Measurements from ENCODE around the gene KCNQ1. TPM values are rescaled to one million over a fixed set of nuclear protein-coding genes. Genes with fewer than 3 reads are reported as not detected.

The KCNQ1 gene
- total and polyA plus RNA-seq, 2 donors (not counting 3 experiments of a cell fraction or from before 2014, with no cell fraction given): 0.07 to 0.09 TPM

GRCh38 chr11:2880646-2881045, 435.8 kb downstream of the KCNQ1 start:
- H2AFZ ChIP-seq (ENCODE audit: low read depth, low read length): no peak overlapping the region
- dilution Hi-C loops (cut with MboI; ENCODE audit: extremely low pct_ligation_motif_present, low sequenced_read_pairs) (no loop called here), intact Hi-C loops (cut with micrococcal nuclease) (loop anchor here (10.0 kb wide), 2 partner anchors 106 to 576 kb away; partner anchors contain the start of genes C11orf21 and TSPAN32)
- H4K20me1 ChIP-seq (replicated peaks; ENCODE audit: control insufficient read depth, extremely low read depth, insufficient read depth, low read length): no peaks in the 10 kb centered on the region
- peaks cover 8% of the 10 kb centered on the region for H3K4me1 ChIP-seq (ENCODE audit: control insufficient read depth, extremely low read depth, insufficient read depth, low read length)
- H3K4me2 ChIP-seq (ENCODE audit: insufficient read depth, low read length): no peak overlapping the region
- POLR2A ChIA-PET: no interaction called here
- FAIRE-seq (no peak), DNase-seq (ENCODE audit: low read depth, low spot score) (no peak)
- H3K9ac ChIP-seq (replicated peaks; ENCODE audit: extremely low read depth, insufficient read depth, low read length): no peak overlapping the region
- peaks cover 3 to 14% of the 10 kb centered on the region in 2 experiments for H3K27me3 ChIP-seq (ENCODE audit: control insufficient read depth in 2 of 2, insufficient read depth in 2 of 2, low read length in 2 of 2)
- no peaks in the 10 kb centered on the region for H3K36me3 ChIP-seq (ENCODE audit: control insufficient read depth in 2 of 2, extremely low read depth in 1 of 2, insufficient read depth in 2 of 2, low read length in 2 of 2)
- no peak overlapping the region for H3K27ac ChIP-seq (ENCODE audit: insufficient read depth, low read depth, low read length)
- no peaks in the 10 kb centered on the region for H3K9me1 ChIP-seq (replicated peaks; ENCODE audit: control insufficient read depth, extremely low read depth, insufficient read depth, low read length)
- H3K4me3 ChIP-seq (replicated peaks in 1 of 3; ENCODE audit: insufficient read depth in 1 of 3, low read depth in 1 of 3, low read length in 3 of 3): no peak overlapping the region
- H3K79me2 ChIP-seq (ENCODE audit: control insufficient read depth, insufficient read depth, low read length): no peaks in the 10 kb centered on the region
- no TSS peak for BruUV-seq (replicated peaks)
- TF ChIP-seq FOS (IDR thresholded peaks at IDR 0.05; ENCODE audit: borderline replicate concordance, insufficient read depth, low read length): no peak
- TF ChIP-seq POLR2A (IDR thresholded peaks at IDR 0.05; ENCODE audit: low read depth, low read length): no peak
- no peak for TF ChIP-seq MAX (IDR thresholded peaks at IDR 0.05; ENCODE audit: insufficient read depth, insufficient read length)
- no peak for TF ChIP-seq MYC (IDR thresholded peaks at IDR 0.05; ENCODE audit: low read depth, low read length)
- no peak for TF ChIP-seq EZH2 (IDR thresholded peaks at IDR 0.05; ENCODE audit: borderline replicate concordance, low read depth, low read length, severe bottlenecking)
- TF ChIP-seq GATA2 (IDR thresholded peaks at IDR 0.05; ENCODE audit: insufficient read depth, insufficient read length, low read depth, low read length): no peak
- TF ChIP-seq JUN (IDR thresholded peaks at IDR 0.05; ENCODE audit: borderline replicate concordance, insufficient read depth, insufficient read length, low read depth): no peak
- no peak for TF ChIP-seq POLR2AphosphoS5 (IDR thresholded peaks at IDR 0.05; ENCODE audit: insufficient read depth, low read depth, low read length)
- TF ChIP-seq CTCF (IDR thresholded peaks at IDR 0.05; ENCODE audit: extremely low read depth in 1 of 2, insufficient read depth in 1 of 2, low read depth in 1 of 2, low read length in 2 of 2): no peak
- CTCF ChIA-PET: interaction anchor here (16.2 kb wide), 1 partner anchor 346 kb away, joined by 711 read pairs; no protein-coding TSS in a partner anchor
- H3K9me3 ChIP-seq (replicated peaks; ENCODE audit: control insufficient read depth, insufficient read depth, low read length): no peaks in the 10 kb centered on the region
